A673 (cell line): Measurements from ENCODE around the gene EXOC6. TPM values are rescaled to one million over a fixed set of nuclear protein-coding genes. Genes with fewer than 3 reads are reported as not detected.

Experiments used
- BruUV-seq: library from RNA; stranded (reverse); fragments of 400-500 nt; replicated peaks from 2 replicates; lab custom pipeline; 2021; lab: Mats Ljungman, UMichigan
- CTCF ChIA-PET: fragments of 300-600 bp; sonication (Branson Sonifier 250); formaldehyde crosslinking; loops from one replicate; lab custom pipeline; 2022; ENCODE audit warnings: antibody characterized with exemption; lab: Charles Lee
- POLR2A ChIA-PET: fragments of 300-600 bp; sonication (Branson Sonifier 250); formaldehyde crosslinking; loops from one replicate; lab custom pipeline; 2022; ENCODE audit warnings: antibody characterized with exemption; ENCODE audit not compliant: low non-redundant PET; lab: Charles Lee
- DNase-seq: peaks from one replicate; pipeline ENCODE4 v3.0.0-alpha.2; 2015; ENCODE audit warnings: low spot score
- H3K27ac ChIP-seq: fragments of 200-600 bp; sonication (generic); 2 replicates; pipeline ENCODE4 v1.5.1; 2016; ENCODE audit warnings: mixed run types, low read depth, mild to moderate bottlenecking, mixed read lengths, antibody characterized with exemption, low read length; ENCODE audit not compliant: poor library complexity, severe bottlenecking
- H3K27me3 ChIP-seq: fragments of 200-600 bp; sonication (generic); replicated peaks from 2 replicates; pipeline ENCODE4 v1.6.1; 2017; ENCODE audit warnings: mixed run types, low read depth, mild to moderate bottlenecking, mixed read lengths, antibody characterized with exemption, low read length; ENCODE audit not compliant: insufficient read depth, poor library complexity
- H3K36me3 ChIP-seq: fragments of 200-600 bp; sonication (generic); 2 replicates; pipeline ENCODE4 v1.6.1; 2016; ENCODE audit warnings: mixed run types, mild to moderate bottlenecking, mixed read lengths, antibody characterized with exemption, low read length; ENCODE audit not compliant: insufficient read depth, poor library complexity, severe bottlenecking
- H3K4me1 ChIP-seq: fragments of 200-600 bp; sonication (generic); 2 replicates; pipeline ENCODE4 v1.6.1; 2017; ENCODE audit warnings: mixed run types, mild to moderate bottlenecking, mixed read lengths, antibody characterized with exemption, low read length; ENCODE audit not compliant: insufficient read depth, poor library complexity, severe bottlenecking
- H3K4me3 ChIP-seq: fragments of 200-600 bp; sonication (generic); 2 replicates; pipeline ENCODE4 v1.5.1; 2016; ENCODE audit warnings: low read depth, mixed run types, mild to moderate bottlenecking, mixed read lengths, low read length; ENCODE audit not compliant: poor library complexity, severe bottlenecking
- H3K9me3 ChIP-seq: fragments of 200-600 bp; sonication (generic); 2 replicates; pipeline ENCODE4 v1.6.1; 2016; ENCODE audit warnings: mixed run types, low read depth, mild to moderate bottlenecking, mixed read lengths, antibody characterized with exemption, low read length; ENCODE audit not compliant: poor library complexity, severe bottlenecking
- CTCF ChIP-seq: fragments of 300-800, 200-600 bp; sonication (generic); conservative IDR thresholded peaks from 2 replicates; pipeline ENCODE4 v1.5.1; 2017; ENCODE audit warnings: low read depth, mild to moderate bottlenecking, antibody characterized with exemption, low read length, moderate library complexity, mixed read lengths
- EZH2 ChIP-seq: fragments of 200-600 bp; sonication (generic); IDR thresholded peaks from 2 replicates; pipeline ENCODE4 v1.6.1; 2017; ENCODE audit warnings: borderline replicate concordance, low read depth, mild to moderate bottlenecking, mixed read lengths, antibody characterized with exemption, low read length; ENCODE audit not compliant: poor library complexity, severe bottlenecking
- intact Hi-C: fragments of 100-400 bp; cut with micrococcal nuclease; formaldehyde crosslinking; loops from one replicate; pipeline ENCODE4 v1.10.0; 2022; ENCODE audit not compliant: unreplicated experiment
- total RNA-seq: library from RNA; stranded (reverse); gene quantifications from 2 replicates; pipeline ENCODE4 v1.2.3, GENCODE V29; 2021

EXOC6 gene
- total RNA-seq, 1 experiment from 2014 or later, result 35.0 TPM

- H3K4me1 ChIP-seq, result no peaks in the 10 kb centered on the region
- POLR2A ChIA-PET, result no interaction called here
- no peak overlapping the region for H3K27ac ChIP-seq
- intact Hi-C loops, result no loop called here
- H3K27me3 ChIP-seq, result no peaks in the 10 kb centered on the region
- CTCF ChIA-PET, result interaction anchor here (0.7 kb wide), 1 partner anchor 125 kb away, joined by 3 read pairs; no protein-coding TSS in a partner anchor
- no peak overlapping the region for H3K4me3 ChIP-seq
- no peaks in the 10 kb centered on the region for H3K9me3 ChIP-seq
- H3K36me3 ChIP-seq, result no peaks in the 10 kb centered on the region
- no TSS peak for BruUV-seq
- DNase-seq, result peak; percentile 78
- peak; percentile 78 for TF ChIP-seq CTCF
- no peak for TF ChIP-seq EZH2
Observed at GRCh38 chr10:92914478-92915325, 66.4 kb downstream of the EXOC6 start.

GRCh38 chr10:92915892-92916291 is 67.6 kb downstream of the EXOC6 start:
- no peaks in the 10 kb centered on the region for H3K4me1 ChIP-seq
- ChIA-PET POLR2A (no interaction called here), CTCF (interaction anchor here (0.6 kb wide), 1 partner anchor 82 kb away, joined by 3 read pairs; no protein-coding TSS in a partner anchor)
- no peak for DNase-seq
- no peak for TF ChIP-seq EZH2
- TF ChIP-seq CTCF, result no peak
- H3K4me3 ChIP-seq, result no peak overlapping the region
- BruUV-seq, result no TSS peak
- peaks cover 3% of the 10 kb centered on the region for H3K36me3 ChIP-seq
- intact Hi-C loops, result no loop called here
- peaks cover 3% of the 10 kb centered on the region for H3K9me3 ChIP-seq
- no peaks in the 10 kb centered on the region for H3K27me3 ChIP-seq
- no peak overlapping the region for H3K27ac ChIP-seq

DNA sequence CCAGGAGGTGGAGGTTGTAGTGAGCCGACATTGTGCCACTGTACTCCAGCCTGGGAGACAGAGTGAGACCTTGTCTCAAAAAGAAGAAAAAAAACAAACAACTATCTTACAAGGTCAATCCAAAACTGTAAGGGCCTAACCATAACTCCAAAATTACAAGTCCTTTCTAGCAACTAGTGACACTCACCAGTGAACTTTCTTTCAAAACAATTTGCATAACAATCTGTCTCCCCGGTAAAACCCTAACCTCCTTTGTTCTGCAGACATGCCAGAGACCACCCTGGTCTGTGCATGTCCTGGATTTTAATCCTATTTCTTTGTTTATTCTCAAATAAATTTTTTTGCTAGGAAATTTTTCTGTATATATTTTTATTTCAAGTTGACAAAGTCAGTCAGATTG is 68.1 kb downstream of the EXOC6 start:
- TF ChIP-seq CTCF (no peak), EZH2 (no peak)
- intact Hi-C loops, result no loop called here
- no TSS peak for BruUV-seq
- ChIA-PET POLR2A (no interaction called here), CTCF (no interaction called here)
- H3K36me3 ChIP-seq, result peaks cover 3% of the 10 kb centered on the region
- no peak for DNase-seq
- peaks cover 5% of the 10 kb centered on the region for H3K9me3 ChIP-seq
- H3K4me3 ChIP-seq, result no peak overlapping the region
- H3K27ac ChIP-seq, result no peak overlapping the region
- H3K27me3 ChIP-seq, result no peaks in the 10 kb centered on the region
- no peaks in the 10 kb centered on the region for H3K4me1 ChIP-seq
